KMS-11 (cell line): ENCODE results near the gene HOXC9.

ENCODE experiments used
- H2AFZ ChIP-seq: fragments of 200-600 bp; sonication (generic); 2 replicates; pipeline ENCODE4 v1.6.1; 2016; ENCODE audit warnings: antibody characterized with exemption, mixed run types, low read depth
- H3K27ac ChIP-seq: fragments of 200-600 bp; sonication (generic); 2 replicates; pipeline ENCODE4 v1.6.1; 2016; ENCODE audit warnings: mild to moderate bottlenecking, mixed run types
- H3K27me3 ChIP-seq: fragments of 200-600 bp; sonication (generic); 2 replicates; pipeline ENCODE4 v1.6.1; 2017; ENCODE audit warnings: mild to moderate bottlenecking, low read depth, mixed run types, moderate library complexity; ENCODE audit not compliant: insufficient read depth
- H3K36me3 ChIP-seq: fragments of 200-600 bp; sonication (generic); 2 replicates; pipeline ENCODE4 v1.6.1; 2017; ENCODE audit warnings: mild to moderate bottlenecking, mixed run types; ENCODE audit not compliant: insufficient read depth
- H3K4me1 ChIP-seq: fragments of 200-600 bp; sonication (generic); 2 replicates; pipeline ENCODE4 v1.6.1; 2016; ENCODE audit warnings: mild to moderate bottlenecking, low read depth, mixed run types; ENCODE audit not compliant: poor library complexity, severe bottlenecking
- H3K4me2 ChIP-seq: fragments of 200-600 bp; sonication (generic); 2 replicates; pipeline ENCODE4 v1.7.0; 2016; ENCODE audit warnings: mild to moderate bottlenecking, mixed run types
- H3K4me3 ChIP-seq: fragments of 200-600 bp; sonication (generic); IDR thresholded peaks from 2 replicates; pipeline ENCODE4 v1.6.1; 2017; ENCODE audit warnings: low read depth, low read length, mixed read lengths; ENCODE audit not compliant: insufficient read depth
- H3K79me2 ChIP-seq: fragments of 200-600 bp; sonication (generic); 2 replicates; pipeline ENCODE4 v1.6.1; 2016; ENCODE audit warnings: low read depth, mixed run types; ENCODE audit not compliant: insufficient read depth
- H3K9ac ChIP-seq: fragments of 200-600 bp; sonication (generic); 2 replicates; pipeline ENCODE4 v1.6.1; 2016; ENCODE audit warnings: mild to moderate bottlenecking, mixed run types
- H4K20me1 ChIP-seq: fragments of 200-600 bp; sonication (generic); 2 replicates; pipeline ENCODE4 v1.6.1; 2016; ENCODE audit warnings: mild to moderate bottlenecking, mixed run types; ENCODE audit not compliant: insufficient read depth
- TF ChIP-seq, protein P1 (sequence below): fragments of 200-600 bp; sonication (generic); conservative IDR thresholded peaks from 2 replicates; pipeline ENCODE4 v1.6.1; 2017; ENCODE audit warnings: low read depth, mild to moderate bottlenecking, antibody characterized with exemption, low read length, moderate library complexity, mixed read lengths

The HOXC9 gene

DNA sequence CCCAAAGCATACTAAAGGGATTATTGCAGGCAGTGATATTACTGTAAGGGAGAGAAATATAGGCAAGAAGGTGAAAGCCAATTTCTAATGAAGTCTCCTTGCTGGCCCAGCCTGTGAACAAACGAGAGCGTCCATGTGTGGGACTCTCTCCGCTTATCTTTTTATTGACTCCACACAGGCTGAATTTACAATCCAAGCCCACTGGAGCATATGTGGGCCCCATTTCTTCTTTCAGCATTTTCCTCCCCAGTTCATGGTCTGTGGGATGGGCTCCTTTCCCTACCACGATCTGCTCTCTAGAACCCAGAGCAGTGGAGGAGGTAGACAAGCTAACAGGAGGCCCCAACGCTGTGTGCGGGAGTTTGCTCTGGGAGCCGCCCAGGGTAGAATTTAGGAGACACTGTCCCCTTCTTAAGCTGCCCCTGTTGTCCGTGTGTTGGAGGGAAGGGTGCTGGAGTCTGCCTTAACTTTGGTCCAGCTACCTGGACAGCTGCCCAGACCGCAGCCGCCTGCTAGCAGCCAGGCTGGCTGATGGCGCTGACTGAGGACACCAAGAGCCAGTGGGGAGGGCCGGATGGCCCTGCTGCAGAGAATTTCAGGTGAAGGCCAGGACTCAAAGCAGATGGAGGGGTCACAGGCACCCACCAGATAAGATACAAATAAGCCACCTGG is 30.2 kb upstream of the HOXC9 start:
- Histone ChIP-seq H3K79me2 (no peaks in the 10 kb centered on the region), H4K20me1 (no peaks in the 10 kb centered on the region), H3K27me3 (peaks cover 100% of the 10 kb centered on the region), H3K36me3 (no peaks in the 10 kb centered on the region), H3K4me1 (no peaks in the 10 kb centered on the region), H2AFZ (no peak overlapping the region), H3K9ac (no peak overlapping the region), H3K4me2 (no peak overlapping the region), H3K27ac (no peak overlapping the region), H3K4me3 (no peak overlapping the region)
- TF ChIP-seq, protein P1, sequence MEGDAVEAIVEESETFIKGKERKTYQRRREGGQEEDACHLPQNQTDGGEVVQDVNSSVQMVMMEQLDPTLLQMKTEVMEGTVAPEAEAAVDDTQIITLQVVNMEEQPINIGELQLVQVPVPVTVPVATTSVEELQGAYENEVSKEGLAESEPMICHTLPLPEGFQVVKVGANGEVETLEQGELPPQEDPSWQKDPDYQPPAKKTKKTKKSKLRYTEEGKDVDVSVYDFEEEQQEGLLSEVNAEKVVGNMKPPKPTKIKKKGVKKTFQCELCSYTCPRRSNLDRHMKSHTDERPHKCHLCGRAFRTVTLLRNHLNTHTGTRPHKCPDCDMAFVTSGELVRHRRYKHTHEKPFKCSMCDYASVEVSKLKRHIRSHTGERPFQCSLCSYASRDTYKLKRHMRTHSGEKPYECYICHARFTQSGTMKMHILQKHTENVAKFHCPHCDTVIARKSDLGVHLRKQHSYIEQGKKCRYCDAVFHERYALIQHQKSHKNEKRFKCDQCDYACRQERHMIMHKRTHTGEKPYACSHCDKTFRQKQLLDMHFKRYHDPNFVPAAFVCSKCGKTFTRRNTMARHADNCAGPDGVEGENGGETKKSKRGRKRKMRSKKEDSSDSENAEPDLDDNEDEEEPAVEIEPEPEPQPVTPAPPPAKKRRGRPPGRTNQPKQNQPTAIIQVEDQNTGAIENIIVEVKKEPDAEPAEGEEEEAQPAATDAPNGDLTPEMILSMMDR, result no peak

DNA sequence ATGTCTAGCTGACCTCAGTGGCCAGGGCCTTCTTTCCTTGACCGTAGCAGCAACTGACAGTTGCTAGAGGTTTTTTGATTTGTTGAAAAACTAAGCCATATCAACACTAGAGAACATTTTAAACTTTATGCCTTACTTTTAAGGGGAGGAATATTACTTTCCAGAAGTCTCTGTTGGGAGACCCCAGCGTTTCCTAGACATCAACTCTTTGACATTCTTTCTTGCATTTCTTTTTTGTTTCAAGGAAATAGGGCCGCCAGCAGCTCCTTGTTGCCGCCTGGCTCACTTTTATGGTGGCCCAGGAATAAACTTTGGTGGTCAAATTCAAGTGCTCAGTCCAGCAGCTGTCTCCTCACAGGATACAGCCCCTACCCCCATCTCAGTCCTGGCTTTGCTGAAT is 29.5 kb upstream of the HOXC9 start:
- no peaks in the 10 kb centered on the region for H4K20me1 ChIP-seq
- H3K9ac ChIP-seq, result no peak overlapping the region
- no peak overlapping the region for H3K27ac ChIP-seq
- H2AFZ ChIP-seq, result no peak overlapping the region
- TF ChIP-seq, protein P1, result no peak
- no peaks in the 10 kb centered on the region for H3K79me2 ChIP-seq
- H3K27me3 ChIP-seq, result peaks cover 100% of the 10 kb centered on the region
- no peak overlapping the region for H3K4me2 ChIP-seq
- H3K4me1 ChIP-seq, result peaks cover 2% of the 10 kb centered on the region
- no peak overlapping the region for H3K4me3 ChIP-seq
- no peaks in the 10 kb centered on the region for H3K36me3 ChIP-seq

DNA sequence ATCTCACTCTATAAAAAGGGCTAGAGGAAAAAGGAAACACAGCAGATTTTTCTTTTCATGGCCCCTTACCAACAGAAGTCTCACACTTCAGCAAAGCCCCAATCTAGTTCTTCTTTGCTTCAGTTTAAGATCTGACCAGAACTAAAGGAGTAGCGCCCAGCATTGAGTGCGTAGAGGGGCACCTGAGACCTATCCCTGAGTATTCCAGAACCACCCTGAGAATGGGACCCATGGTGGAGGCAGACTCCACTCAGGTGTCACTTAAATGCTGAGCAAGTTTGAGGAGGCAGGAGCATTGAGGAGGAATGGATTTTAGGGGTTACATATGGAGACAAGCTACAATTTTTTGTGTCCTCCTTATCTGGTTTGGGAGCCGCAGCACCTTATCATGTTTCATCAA is 28.8 kb upstream of the HOXC9 start:
- Histone ChIP-seq H3K4me3 (no peak overlapping the region), H2AFZ (no peak overlapping the region), H3K27ac (no peak overlapping the region), H4K20me1 (no peaks in the 10 kb centered on the region), H3K79me2 (no peaks in the 10 kb centered on the region), H3K36me3 (no peaks in the 10 kb centered on the region), H3K27me3 (peaks cover 100% of the 10 kb centered on the region), H3K4me1 (peaks cover 2% of the 10 kb centered on the region), H3K4me2 (no peak overlapping the region), H3K9ac (no peak overlapping the region)
- TF ChIP-seq, protein P1, result no peak

DNA sequence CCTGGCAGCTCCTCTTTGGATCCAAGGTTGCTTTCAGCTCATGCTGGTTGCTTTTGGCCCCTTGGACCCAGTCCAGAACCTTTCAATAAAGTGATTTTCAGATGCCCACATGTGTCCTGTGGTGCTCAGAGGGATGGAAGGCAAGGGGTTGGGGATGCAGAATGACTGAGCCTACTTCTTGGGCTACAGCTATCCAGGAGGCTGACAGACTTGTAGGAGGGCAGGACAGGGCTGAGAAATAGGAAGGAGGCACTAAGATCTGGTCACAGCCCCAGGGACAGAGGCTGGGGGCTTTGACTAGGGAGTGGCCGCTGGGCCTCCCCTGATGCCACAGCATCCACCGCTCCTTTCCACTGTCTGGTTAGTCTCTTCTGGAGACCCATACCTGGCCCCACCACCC is 28.3 kb upstream of the HOXC9 start:
- Histone ChIP-seq H3K4me2 (no peak overlapping the region), H3K36me3 (no peaks in the 10 kb centered on the region), H2AFZ (no peak overlapping the region), H3K79me2 (no peaks in the 10 kb centered on the region), H3K27ac (no peak overlapping the region), H3K27me3 (peaks cover 100% of the 10 kb centered on the region), H3K4me3 (no peak overlapping the region), H3K4me1 (peaks cover 2% of the 10 kb centered on the region), H4K20me1 (no peaks in the 10 kb centered on the region), H3K9ac (no peak overlapping the region)
- TF ChIP-seq, protein P1, result no peak
